GM10248 (cell line): ENCODE measurements around the gene CPNE6.

ENCODE experiments used
- CTCF ChIA-PET: fragments of 300-600 bp; sonication (Branson Sonifier 250); formaldehyde crosslinking; extraction: SDS; loops from one replicate; lab custom pipeline; 2021; ENCODE audit warnings: antibody characterized with exemption; lab: Yijun Ruan, JAX
- POLR2A ChIA-PET: fragments of 350-650 bp; sonication (Branson Sonifier 250); formaldehyde crosslinking; extraction: SDS; loops from one replicate; lab custom pipeline; 2020; ENCODE audit warnings: antibody characterized with exemption; lab: Yijun Ruan, JAX
- DNase-seq: peaks from one replicate; pipeline ENCODE4 v3.0.0; 2012; ENCODE audit errors: extremely low spot score
- CTCF ChIP-seq: IDR thresholded peaks from 2 replicates; pipeline ENCODE4 v1.5.1; 2012; ENCODE audit warnings: mild to moderate bottlenecking, low read depth; ENCODE audit errors: extremely low read depth, missing control alignments, control extremely low read depth

Gene CPNE6

GRCh38 chr14:24127673-24128072, 56.3 kb downstream of the CPNE6 start:
- ChIA-PET CTCF (interaction anchor here (1.0 to 9.1 kb wide), 4 partner anchors 11 to 34 kb away, joined by 3 to 58 read pairs (median 21); partner anchors contain the start of genes DCAF11, IRF9 and NRL), POLR2A (interaction anchor here (1.8 to 2.2 kb wide), 2 partner anchors 8 to 13 kb away, joined by 7 read pairs; partner anchors contain the start of genes DCAF11, NRL and PSME1)
- DNase-seq: no peak
- TF ChIP-seq CTCF: no peak
